HCEC 1CT (cell line): ENCODE data around the gene MDP1.

Experiments used
- DNase-seq: peaks from one replicate; pipeline ENCODE4 v3.0.0-alpha.2; 2017

Gene MDP1

GRCh38 chr14:24179294-24179960 lies 36.4 kb downstream of the MDP1 start:
- DNase-seq = no peak

- no peak for DNase-seq
Observed at GRCh38 chr14:24178399-24179178, 37.3 kb downstream of the MDP1 start.

- no peak for DNase-seq
Observed at GRCh38 chr14:24177891-24178290, 38.0 kb downstream of the MDP1 start.

GRCh38 chr14:24177041-24177825 lies 38.6 kb downstream of the MDP1 start:
- DNase-seq = no peak

- DNase-seq = no peak
Observed at GRCh38 chr14:24176599-24176998, 39.3 kb downstream of the MDP1 start.

GRCh38 chr14:24172871-24173281 lies 43.0 kb downstream of the MDP1 start:
- no peak for DNase-seq

- no peak for DNase-seq
Observed at GRCh38 chr14:24172261-24172860, 43.5 kb downstream of the MDP1 start.

GRCh38 chr14:24171422-24172260 lies 44.2 kb downstream of the MDP1 start, which contains the start of gene REC8:
TSS of gene REC8 (plus strand) at chr14:24172080. CDS start at chr14:24172553, 473 bp downstream.
- DNase-seq = no peak

- DNase-seq = no peak
Observed at GRCh38 chr14:24167469-24168114, 48.3 kb downstream of the MDP1 start.

- no peak for DNase-seq
Observed at GRCh38 chr14:24165785-24166184, 50.1 kb downstream of the MDP1 start.

GRCh38 chr14:24164518-24164991 lies 51.3 kb downstream of the MDP1 start:
- DNase-seq = no peak
